ENCODE data around the gene RARRES1.

RARRES1 gene

DNA sequence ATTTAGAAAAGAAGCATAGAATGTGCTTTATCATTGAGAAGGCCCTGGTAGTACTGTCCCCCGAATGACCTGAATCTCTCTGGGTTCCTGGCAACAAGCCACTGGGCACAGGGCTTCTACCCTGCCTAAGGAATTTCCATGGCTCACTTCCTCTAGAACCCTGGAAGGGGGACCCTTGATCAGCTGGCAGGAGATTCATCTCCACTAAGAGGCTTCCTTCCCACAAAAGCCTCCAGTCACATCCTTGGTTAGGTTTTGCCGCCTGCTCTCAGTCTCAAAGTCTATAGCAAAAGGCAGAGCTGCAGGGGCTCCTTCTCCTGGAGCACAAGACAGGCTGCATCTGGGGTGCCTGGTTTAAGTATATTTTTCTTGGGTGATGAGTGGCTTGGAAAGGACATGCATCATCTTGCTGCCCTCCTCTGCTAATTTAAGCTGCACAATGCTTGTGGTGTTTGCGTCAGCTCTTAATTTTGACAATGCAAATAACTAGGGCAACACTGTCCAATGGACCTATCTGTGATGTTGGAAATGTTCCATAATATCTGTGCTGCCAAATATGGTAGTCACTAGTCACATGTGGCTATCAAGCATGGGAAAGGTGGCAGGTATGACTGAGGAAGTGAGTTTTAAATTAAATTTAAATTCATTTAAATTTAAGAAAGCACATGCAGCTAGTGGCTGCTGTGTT, 33.4 kb upstream of the RARRES1 start:
- in situ Hi-C loops (cut with MboI; ENCODE audit: low sequenced_read_pairs): no loop called here

DNA sequence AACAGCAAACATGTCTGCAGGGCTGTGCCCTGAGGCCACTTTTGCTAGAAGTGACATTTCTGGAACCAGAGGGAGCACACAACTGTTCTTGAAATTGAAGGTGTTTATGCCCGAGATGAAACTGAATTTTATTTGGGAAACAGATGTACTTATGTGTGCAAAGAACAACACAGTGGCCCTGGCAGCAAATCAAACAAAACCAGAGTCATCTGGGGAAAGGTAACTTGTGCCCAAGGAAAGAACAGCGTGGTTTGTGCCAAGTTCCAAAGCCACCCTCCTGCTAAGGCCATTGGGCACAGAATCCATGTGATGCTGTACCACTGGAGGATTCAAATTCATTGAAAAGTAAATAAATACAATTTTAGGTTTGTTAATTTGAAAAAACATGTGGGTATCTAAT, 31.2 kb upstream of the RARRES1 start:
- in situ Hi-C loops (cut with MboI; ENCODE audit: low sequenced_read_pairs): no loop called here

DNA sequence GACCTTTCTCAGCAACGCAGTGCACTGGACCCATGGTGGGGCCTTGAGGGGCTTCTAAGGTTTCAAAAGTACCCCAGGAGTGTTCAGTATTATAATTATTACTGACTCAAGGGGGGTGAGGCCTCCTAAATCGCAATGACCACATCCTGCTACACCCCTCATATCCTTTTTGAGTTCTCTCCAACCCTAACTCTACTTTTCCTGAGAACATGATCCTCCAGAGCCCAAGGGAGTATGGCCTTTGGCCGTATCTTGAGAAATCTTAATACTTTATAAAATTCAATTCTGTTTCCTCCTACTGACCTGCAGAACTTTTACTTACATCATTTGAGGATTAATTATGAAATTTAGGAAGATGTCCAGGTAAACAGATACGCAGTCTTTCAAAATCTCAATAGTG, 30.4 kb upstream of the RARRES1 start:
- in situ Hi-C loops (cut with MboI; ENCODE audit: low sequenced_read_pairs): no loop called here

DNA sequence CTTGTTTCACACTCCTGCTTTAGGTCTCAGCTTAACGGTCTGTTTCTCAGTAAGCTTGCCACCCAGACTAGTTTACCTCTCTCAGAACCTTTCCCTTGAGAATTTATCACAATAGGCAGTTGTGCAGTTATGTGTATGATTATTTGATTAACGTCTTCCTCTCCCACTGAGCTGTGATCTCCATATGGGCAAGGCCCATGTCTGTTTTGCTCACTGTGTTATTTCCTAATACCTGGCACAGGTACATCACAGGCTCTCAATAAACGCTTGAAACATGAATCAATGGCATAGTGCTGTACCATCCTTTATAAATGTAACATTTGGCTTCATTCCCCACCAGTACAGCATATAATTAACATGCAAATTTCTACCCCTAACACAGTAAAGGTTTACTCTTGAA, 29.1 kb upstream of the RARRES1 start:
- in situ Hi-C loops (cut with MboI; ENCODE audit: low sequenced_read_pairs): no loop called here

DNA sequence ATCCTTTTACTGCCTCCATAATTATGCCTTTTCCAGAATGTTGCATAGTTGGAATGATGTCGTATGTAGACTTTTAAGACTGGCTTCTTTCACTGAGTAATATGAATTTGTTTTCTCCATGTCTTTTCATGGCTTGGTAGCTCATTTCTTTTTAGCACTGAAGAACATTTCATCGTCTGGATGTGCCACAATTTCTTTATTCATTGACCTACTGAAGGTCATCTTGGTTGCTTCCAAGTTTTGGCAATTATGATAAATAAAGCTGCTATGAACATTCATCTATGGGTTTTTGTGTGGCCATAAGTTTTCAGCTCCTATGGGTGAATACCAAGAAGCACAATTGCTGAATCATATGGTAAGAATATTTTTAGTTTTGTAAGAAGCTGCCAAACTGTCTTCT, 23.2 kb upstream of the RARRES1 start:
- in situ Hi-C loops (cut with MboI; ENCODE audit: low sequenced_read_pairs): no loop called here

DNA sequence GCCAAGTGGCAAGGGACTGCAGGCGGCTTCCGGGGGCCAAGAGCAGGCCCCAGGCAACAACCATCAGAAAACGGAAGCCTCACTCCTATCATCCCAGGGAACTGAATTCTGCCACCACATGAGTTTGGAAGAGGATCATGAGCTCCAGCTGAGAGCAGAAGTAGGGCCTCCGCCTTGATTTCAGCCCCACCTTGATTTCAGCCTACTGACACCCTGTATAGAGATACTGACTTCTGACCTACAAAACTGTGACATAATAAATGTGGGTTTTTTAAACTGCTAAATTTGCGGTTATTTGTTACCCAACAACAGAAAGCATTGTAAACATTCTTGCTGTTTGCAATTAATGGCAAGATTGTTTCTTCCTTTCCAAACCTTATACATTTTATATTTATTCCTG, 21.6 kb upstream of the RARRES1 start:
- in situ Hi-C loops (cut with MboI; ENCODE audit: low sequenced_read_pairs): no loop called here

DNA sequence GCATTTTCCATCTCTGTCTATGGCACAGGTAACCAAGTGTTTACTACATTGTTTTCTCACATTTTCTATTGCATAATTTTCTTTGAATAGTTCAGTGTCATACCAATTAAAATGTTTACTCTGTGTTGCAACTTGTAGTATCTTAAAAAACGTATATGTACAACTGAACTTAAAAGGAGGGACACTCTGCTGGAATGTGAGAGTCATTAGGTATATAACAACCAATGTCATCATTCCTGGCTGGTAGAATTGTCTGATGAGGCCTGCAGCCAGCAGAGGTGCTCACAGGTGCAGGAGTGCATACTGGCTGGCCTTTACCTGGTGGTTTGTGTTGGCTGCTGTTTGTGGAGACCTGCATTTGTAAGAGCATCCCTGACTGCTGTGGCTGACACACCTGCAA, 19.1 kb upstream of the RARRES1 start:
- in situ Hi-C loops (cut with MboI; ENCODE audit: low sequenced_read_pairs): no loop called here

DNA sequence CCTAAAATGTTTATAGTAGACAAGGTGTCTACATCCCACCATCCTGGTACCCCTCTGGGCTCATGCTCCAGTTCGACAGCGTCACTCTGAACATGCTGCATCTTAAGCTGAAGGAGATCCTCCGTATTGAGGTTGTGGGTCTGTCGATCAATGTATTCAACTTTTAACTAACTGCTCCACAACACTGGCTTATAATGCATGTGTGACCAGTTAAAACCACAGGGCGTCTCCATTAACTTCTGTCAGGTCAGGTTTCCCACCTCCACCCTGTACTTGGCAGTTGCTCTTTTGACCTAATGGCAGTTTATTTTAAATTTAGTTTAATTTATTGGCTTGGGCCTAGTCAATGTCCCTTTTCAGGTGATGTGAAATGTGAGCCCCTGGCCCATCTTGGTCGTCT, 17.8 kb upstream of the RARRES1 start:
- in situ Hi-C loops (cut with MboI; ENCODE audit: low sequenced_read_pairs): no loop called here

DNA sequence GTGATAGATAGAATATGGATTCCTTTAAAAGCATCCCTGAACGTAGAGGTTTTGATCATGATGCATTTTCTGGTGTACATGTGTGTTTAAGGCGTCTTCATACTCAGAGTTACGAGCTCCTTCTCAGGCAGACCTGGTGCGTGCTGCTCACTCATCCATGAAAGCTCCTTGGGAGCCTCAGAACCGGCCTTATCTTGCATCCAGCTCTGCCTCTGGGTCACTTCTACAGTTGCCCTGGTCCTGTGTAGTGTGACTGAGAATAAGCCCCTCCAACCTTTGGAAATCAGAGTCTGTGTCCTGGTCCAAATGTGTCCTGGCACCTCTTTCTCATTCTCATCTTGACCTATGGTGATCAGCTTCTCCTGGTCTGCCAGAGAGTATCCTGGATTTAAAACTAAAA, 17.3 kb upstream of the RARRES1 start:
- in situ Hi-C loops (cut with MboI; ENCODE audit: low sequenced_read_pairs): no loop called here

DNA sequence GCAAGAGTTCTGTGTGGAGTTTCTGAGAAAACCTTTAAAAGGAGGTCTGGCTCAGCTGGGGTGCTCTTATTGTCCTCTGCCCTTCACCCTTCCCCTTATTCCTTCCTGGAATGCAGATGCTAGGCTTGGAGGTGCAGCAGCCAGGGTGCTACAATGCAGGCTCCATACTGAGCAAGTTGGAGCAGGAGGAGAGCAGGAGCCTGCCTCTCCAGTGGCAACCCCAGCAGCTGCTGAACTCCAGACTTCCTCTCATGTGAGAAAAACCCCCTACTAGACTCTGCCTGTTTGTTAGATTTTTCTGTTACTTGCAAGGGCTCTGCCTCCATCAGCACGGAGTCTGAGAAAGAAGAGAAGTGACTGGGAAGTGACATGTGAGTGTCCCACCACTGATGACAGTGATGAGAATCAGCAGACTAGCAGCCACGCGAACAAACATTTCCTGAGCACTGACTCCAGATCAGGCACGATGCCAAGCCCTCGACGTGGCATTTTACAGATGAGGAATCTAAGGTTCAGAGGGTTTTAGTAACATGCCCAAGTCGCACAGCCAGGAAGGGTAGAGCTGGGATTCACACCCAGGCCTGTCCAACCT, 16.1 kb upstream of the RARRES1 start:
- in situ Hi-C loops (cut with MboI; ENCODE audit: low sequenced_read_pairs): no loop called here

DNA sequence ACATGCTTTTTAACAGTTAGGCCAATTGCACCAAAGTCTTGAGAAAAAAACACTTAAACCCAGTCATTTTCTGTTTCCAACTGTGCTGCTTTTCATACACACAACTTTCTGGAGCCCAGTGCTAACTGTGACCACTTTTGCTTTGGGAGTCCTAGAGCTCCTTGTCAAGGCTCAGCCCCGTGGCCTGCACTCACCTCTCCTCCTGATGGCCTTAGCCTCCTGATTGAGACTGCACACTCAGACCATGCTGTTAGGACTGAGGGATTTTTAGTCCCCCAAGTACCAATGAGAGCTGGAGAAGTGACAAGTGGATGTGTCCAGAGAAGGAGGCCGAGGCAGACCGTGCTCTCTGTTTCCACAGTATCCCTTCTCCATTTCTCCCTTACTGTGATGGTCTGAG, 15.2 kb upstream of the RARRES1 start:
- in situ Hi-C loops (cut with MboI; ENCODE audit: low sequenced_read_pairs): no loop called here

DNA sequence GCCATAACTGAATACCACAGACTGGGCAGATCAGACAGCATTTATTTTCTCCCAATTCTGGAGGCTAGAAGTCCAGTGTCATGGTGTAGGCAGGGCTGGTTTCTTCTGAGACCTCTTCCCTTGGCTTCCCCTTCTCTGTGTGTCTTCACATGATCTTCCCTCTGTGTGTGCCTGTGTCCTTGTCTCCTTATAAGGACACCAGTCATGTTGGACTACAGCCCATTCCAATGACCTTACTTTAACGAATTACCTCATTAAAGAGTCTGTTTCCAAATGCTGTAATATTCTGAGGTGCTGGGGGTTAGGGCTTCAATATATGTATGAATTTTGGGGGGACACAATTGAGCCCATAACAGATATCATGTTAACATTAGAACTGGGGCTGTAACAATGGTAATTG, 13.3 kb upstream of the RARRES1 start:
- in situ Hi-C loops (cut with MboI; ENCODE audit: low sequenced_read_pairs): no loop called here

DNA sequence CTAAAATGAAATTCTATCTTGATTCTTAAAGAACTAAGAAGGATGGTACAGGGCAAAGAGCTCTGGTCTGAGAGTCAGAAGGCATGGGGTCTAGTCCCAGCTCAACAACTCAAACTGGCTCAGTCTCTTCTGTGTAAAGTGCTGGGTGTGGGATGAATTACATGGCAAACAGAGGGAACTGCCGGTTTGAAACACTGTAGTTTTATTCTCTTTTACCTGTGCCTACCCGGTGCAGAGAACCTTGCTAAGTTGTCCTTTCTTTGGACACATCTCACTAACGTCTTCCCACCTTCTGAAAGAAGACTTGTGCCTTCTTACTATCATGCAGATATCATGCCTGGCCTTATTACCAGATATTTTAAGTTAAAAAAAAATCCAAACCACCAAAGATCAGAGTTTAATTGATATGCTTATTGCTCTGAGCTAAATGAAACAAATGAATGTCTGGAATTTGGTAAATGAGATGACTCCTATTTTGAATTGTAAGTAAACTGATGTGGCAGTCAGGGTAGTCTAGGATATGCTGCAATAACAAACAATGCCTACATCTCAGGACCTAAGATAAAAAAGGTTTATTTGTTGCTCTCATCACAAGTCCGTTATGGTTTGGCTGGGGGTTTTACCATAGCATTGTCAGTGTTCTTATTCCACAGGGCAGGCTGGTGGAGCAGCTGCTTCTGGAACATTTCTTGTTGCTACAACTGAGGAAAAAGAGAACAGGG, 12.5 kb upstream of the RARRES1 start:
- in situ Hi-C loops (cut with MboI; ENCODE audit: low sequenced_read_pairs): no loop called here

DNA sequence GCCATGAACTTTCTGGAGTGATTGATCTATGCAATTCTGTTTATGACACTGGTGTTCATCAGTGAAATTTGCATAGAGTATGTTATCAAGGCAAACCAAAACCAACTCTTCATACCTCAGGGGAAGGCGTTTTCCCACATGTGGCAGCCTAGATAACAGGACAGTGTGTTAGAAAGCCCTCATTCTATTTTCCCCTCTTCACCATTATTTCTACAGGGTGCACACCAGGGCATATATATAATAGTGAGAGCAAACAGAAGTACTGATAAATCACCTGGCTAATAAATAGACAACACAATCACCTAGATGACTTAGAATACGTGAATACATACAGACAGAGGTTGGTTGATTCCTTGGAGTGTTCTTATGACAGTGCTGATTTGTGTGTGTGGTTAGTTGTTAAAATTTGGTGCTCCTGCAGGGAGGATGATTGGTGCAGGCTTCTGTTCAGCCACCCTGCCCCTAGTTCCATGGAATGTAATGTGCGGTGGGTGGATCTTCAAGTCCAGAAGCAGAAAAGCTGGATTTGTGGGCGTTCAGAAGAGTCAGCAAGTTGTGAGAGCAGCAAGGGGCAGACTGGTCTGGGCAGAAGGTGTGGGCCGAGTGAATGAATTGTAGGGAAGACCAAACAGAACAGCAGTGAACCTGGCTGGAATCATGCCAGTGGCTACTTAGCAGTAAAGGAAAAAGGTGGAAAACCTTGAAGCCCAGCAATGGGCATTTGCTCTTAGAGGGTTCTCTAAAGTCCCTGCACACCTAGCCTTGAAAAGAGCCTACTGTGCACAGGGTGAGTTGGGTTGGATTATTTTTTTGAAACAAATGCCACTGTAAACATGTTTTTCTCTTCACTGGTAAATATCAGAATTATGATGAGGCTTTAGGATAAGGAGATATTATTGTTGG, 11.7 kb upstream of the RARRES1 start:
- in situ Hi-C loops (cut with MboI; ENCODE audit: low sequenced_read_pairs): no loop called here

DNA sequence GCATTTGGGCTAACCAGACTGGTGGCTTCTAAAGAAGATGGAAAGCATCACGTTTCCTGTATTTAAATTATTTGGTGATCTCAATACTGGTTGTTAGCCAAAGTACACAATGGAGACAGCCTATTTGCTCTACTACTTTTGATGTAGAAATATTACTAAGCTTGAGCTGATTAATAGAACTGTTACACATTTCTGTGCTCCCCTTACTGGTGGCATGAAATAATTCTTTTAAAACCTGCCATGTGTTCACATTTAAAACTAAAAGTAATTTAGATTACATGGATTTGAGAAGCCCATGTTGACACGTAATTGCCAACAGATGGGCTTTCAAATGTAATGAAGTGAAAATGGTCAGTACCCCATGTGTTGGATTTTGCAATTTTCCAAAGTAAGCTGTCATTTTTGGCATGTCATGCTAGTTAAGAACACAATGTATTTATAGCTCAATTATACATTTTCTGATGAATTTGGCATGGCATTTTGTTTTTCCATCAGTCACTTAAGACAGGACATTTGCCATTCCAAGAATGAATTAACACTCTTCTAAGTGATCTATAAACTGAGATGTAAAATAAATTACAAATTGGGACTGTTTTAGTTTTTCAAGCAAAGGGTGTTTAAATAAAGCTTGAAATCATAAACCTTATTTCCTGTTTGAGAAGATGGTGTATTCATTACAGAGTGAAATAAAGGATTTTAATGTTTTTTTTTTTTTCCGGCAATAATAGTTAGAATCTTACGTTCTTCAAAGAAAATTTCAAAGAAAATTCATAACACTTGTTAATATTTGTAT, 10.8 kb upstream of the RARRES1 start:
- in situ Hi-C loops (cut with MboI; ENCODE audit: low sequenced_read_pairs): no loop called here

DNA sequence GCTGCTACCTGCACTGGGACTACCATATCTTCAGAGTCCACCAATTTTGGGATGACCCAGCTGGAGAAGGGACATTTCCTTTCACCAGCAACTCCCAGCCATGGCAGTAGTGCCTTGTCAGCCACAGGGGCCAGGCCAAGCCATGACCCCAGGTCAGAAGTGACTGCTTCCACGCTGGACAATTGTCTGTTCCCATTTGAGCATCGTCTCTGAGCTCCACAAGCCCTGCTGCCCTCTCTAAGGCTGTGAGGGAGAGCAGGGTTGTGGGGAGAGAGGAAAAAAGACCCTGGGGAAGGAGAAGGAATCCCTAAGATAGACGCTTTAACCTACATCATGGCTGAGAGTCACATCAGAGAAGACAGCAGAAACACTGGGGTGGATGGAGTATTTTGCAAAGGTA, 7.4 kb upstream of the RARRES1 start:
- in situ Hi-C loops (cut with MboI; ENCODE audit: low sequenced_read_pairs): no loop called here

DNA sequence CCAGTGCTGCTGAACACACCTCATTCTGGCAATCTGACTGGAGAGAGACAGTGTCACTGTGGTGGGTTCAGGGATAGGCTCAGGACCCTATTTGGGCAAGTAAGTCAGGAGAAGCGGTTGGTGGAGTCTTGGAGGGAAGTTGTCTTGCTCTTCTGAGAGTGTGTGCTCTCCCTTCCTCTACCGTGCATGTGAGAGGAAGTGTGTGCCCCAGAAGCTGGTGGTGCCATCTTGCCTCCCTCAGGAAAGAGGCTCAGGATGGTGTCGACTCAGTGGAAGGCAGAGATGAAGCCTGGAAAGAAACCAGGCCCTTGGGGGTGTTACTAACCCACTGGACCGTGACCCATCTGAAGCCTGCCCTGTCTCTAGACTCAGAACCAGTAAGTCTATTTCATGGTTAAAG, 6.8 kb upstream of the RARRES1 start:
- in situ Hi-C loops (cut with MboI; ENCODE audit: low sequenced_read_pairs): no loop called here

DNA sequence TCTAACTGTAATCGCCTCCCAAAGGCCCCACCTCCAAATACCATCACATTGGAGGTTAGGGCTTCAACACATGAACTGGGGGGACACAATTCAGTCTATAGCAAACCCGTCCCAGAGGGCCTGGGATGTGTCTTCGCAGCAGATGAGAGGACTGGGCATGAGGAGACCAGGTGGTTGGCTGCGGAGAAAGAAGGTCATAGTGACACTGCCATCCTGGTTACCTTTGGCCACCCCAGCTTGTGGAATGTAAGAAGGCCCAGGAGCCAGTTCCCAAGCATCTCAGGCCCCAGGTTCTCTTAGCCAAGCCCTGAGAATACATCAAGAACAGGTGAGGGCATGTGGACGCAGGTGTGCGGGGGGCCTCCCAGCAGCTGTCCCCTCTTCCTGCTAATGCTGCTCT, 6.4 kb upstream of the RARRES1 start:
- in situ Hi-C loops (cut with MboI; ENCODE audit: low sequenced_read_pairs): no loop called here

DNA sequence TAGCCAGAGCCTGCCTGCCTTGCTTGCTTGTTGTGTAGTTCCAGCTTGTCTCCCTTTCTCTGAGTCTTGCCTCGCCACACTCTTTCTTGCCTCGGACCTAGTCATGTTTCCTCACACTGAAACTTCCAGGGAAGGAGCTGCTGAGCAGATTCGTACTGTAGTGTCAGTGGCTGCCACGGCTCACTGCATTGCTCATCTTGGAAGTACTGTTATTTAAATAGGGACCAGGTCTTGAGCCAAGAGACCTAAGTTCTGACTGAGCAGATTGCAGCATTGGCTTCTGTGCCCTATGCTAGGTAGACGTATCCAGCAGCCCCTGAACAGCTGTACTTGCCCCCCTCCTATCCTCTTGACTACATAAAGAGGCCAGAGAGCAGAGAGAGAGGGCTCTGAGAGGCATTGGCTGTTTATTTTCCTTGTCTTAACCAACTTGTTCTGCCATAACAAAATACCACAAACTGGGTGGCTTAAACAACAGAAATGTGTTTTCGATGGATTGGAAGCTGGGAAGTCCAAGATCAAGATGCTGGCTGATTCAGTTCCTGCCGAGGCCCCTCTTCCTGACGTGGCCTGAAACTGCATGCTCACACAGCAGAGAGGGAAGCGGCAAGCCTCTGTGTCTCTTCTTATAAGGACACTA, 5.8 kb upstream of the RARRES1 start:
- in situ Hi-C loops (cut with MboI; ENCODE audit: low sequenced_read_pairs): no loop called here

DNA sequence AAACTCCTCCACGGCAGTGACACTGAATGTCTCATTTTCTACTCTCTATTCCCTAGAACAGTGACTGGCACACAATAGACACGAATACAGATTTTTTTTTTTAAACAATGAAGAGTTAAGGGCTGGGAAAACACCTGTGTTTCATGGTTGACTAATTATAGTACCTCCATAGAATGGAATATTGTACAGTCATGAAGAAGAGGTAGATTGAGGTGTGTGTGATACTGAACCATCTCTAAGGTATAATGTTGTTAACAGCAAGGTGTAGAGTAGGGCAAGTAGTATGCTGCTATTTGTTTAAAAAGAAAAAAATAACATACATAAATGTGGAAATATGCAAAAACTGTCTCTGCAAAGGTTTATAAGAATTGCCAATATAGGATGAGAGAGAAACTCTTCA, 5.2 kb upstream of the RARRES1 start:
- in situ Hi-C loops (cut with MboI; ENCODE audit: low sequenced_read_pairs): no loop called here
